Astrocyte of the cerebellum (primary cell): ENCODE data around the gene TTLL10.

Source experiments
- DNase-seq: peaks from one replicate; pipeline ENCODE4 v3.0.0-alpha.2; 2011; ENCODE audit warnings: low read depth
- H3K4me3 ChIP-seq: 2 replicates; pipeline ENCODE4 v1.5.1; 2011; ENCODE audit warnings: mild to moderate bottlenecking, low read depth, low read length, moderate library complexity
- CTCF ChIP-seq: IDR thresholded peaks from 2 replicates; pipeline ENCODE4 v1.5.1; 2012; ENCODE audit warnings: low read length, low read depth, moderate library complexity, mild to moderate bottlenecking; ENCODE audit errors: missing control alignments
- in situ Hi-C: cut with HindIII; loops from 2 replicates; pipeline ENCODE4 v1.10.0; 2017; ENCODE audit warnings: low sequenced_read_pairs

Gene TTLL10

GRCh38 chr1:1128454-1129139, 45.1 kb upstream of the TTLL10 start:
- in situ Hi-C loops: loop anchor here (25.0 kb wide), 1 partner anchor 159 kb away; the partner anchor contains the start of gene SCNN1D
- no peak for TF ChIP-seq CTCF
- no peak overlapping the region for H3K4me3 ChIP-seq
- no peak for DNase-seq

- in situ Hi-C loops: loop anchor here (25.0 kb wide), 1 partner anchor 158 kb away; the partner anchor contains the start of gene SCNN1D
- DNase-seq: no peak
- no peak overlapping the region for H3K4me3 ChIP-seq
- no peak for TF ChIP-seq CTCF
These were observed 44.3 kb upstream of the TTLL10 start for GRCh38 chr1:1129381-1129821.

- no peak for TF ChIP-seq CTCF
- H3K4me3 ChIP-seq: no peak overlapping the region
- no peak for DNase-seq
- in situ Hi-C loops: loop anchor here (25.0 kb wide), 1 partner anchor 157 kb away; the partner anchor contains the start of gene SCNN1D
These were observed 43.2 kb upstream of the TTLL10 start for GRCh38 chr1:1130206-1131120.

- no peak overlapping the region for H3K4me3 ChIP-seq
- in situ Hi-C loops: loop anchor here (25.0 kb wide), 1 partner anchor 155 kb away; the partner anchor contains the start of gene SCNN1D
- no peak for DNase-seq
- TF ChIP-seq CTCF: no peak
These were observed 41.4 kb upstream of the TTLL10 start for GRCh38 chr1:1132042-1132950.

GRCh38 chr1:1132956-1133750, 40.5 kb upstream of the TTLL10 start:
- TF ChIP-seq CTCF: no peak
- in situ Hi-C loops: loop anchor here (25.0 kb wide), 1 partner anchor 154 kb away; the partner anchor contains the start of gene SCNN1D
- DNase-seq: no peak
- no peak overlapping the region for H3K4me3 ChIP-seq
